ENCODE measurements around the gene ADD2. TPM values are rescaled to one million over a fixed set of nuclear protein-coding genes. Genes with fewer than 3 reads are reported as not detected.

ADD2 gene
- total and polyA plus RNA-seq, 2 experiments from 2014 or later, result 34.6 to 223 TPM

DNA sequence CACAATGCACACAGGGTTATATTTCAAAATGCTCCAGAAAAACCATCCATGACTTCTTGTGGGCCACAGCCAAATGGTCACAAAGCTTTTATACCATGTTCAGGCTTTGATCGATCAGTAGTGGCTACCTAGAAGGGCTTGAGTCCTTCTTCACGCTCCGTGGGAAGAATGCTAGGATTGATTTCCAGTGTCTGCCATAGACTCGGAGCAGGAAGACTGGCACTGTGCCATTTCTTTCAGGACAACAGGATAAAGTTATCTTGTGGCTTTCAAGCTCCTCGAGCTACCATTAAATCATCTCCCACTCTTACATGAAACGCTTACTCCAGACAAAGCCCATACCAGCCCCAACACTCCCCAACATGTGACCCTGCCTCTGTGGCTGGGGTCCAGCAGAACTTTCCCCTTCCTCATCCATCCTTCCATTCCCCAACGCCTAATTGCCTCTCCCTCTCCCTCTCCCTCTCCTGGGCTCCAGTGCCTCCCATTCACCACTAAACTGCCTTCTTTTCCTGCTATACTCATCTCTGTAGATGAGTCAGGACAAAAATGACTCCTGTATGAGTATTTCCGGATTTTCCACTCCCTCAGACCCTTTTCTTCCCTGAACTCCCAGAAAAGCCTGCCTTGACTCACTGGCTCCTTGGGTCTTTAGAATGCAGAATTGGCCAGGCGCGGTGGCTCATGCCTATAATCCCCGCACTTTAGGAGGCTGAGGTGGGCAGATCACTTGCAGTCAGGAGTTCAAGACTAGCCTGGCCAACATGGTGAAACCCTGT, 40.9 kb downstream of the ADD2 start:
- TF ChIP-seq ETS1 (IDR thresholded peaks at IDR 0.05) (no peak), ZNF331 (CRISPR knock-in tag; IDR thresholded peaks at IDR 0.05; ENCODE audit: low read depth) (no peak), STAT1 (IDR thresholded peaks at IDR 0.05; ENCODE audit: unreplicated experiment) (no peak), CREB1 (CRISPR knock-in tag; IDR thresholded peaks at IDR 0.05; ENCODE audit: low read depth) (no peak)
- TF ChIP-seq, protein P1, sequence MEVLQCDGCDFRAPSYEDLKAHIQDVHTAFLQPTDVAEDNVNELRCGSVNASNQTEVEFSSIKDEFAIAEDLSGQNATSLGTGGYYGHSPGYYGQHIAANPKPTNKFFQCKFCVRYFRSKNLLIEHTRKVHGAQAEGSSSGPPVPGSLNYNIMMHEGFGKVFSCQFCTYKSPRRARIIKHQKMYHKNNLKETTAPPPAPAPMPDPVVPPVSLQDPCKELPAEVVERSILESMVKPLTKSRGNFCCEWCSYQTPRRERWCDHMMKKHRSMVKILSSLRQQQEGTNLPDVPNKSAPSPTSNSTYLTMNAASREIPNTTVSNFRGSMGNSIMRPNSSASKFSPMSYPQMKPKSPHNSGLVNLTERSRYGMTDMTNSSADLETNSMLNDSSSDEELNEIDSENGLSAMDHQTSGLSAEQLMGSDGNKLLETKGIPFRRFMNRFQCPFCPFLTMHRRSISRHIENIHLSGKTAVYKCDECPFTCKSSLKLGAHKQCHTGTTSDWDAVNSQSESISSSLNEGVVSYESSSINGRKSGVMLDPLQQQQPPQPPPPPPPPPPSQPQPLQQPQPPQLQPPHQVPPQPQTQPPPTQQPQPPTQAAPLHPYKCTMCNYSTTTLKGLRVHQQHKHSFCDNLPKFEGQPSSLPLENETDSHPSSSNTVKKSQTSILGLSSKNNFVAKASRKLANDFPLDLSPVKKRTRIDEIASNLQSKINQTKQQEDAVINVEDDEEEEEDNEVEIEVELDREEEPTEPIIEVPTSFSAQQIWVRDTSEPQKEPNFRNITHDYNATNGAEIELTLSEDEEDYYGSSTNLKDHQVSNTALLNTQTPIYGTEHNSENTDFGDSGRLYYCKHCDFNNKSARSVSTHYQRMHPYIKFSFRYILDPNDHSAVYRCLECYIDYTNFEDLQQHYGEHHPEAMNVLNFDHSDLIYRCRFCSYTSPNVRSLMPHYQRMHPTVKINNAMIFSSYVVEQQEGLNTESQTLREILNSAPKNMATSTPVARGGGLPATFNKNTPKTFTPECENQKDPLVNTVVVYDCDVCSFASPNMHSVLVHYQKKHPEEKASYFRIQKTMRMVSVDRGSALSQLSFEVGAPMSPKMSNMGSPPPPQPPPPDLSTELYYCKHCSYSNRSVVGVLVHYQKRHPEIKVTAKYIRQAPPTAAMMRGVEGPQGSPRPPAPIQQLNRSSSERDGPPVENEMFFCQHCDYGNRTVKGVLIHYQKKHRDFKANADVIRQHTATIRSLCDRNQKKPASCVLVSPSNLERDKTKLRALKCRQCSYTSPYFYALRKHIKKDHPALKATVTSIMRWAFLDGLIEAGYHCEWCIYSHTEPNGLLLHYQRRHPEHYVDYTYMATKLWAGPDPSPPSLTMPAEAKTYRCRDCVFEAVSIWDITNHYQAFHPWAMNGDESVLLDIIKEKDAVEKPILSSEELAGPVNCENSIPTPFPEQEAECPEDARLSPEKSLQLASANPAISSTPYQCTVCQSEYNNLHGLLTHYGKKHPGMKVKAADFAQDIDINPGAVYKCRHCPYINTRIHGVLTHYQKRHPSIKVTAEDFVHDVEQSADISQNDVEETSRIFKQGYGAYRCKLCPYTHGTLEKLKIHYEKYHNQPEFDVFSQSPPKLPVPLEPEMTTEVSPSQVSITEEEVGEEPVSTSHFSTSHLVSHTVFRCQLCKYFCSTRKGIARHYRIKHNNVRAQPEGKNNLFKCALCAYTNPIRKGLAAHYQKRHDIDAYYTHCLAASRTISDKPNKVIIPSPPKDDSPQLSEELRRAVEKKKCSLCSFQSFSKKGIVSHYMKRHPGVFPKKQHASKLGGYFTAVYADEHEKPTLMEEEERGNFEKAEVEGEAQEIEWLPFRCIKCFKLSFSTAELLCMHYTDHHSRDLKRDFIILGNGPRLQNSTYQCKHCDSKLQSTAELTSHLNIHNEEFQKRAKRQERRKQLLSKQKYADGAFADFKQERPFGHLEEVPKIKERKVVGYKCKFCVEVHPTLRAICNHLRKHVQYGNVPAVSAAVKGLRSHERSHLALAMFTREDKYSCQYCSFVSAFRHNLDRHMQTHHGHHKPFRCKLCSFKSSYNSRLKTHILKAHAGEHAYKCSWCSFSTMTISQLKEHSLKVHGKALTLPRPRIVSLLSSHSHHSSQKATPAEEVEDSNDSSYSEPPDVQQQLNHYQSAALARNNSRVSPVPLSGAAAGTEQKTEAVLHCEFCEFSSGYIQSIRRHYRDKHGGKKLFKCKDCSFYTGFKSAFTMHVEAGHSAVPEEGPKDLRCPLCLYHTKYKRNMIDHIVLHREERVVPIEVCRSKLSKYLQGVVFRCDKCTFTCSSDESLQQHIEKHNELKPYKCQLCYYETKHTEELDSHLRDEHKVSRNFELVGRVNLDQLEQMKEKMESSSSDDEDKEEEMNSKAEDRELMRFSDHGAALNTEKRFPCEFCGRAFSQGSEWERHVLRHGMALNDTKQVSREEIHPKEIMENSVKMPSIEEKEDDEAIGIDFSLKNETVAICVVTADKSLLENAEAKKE (CRISPR knock-in tag; IDR thresholded peaks at IDR 0.05), result no peak
- TF ChIP-seq, protein P2, sequence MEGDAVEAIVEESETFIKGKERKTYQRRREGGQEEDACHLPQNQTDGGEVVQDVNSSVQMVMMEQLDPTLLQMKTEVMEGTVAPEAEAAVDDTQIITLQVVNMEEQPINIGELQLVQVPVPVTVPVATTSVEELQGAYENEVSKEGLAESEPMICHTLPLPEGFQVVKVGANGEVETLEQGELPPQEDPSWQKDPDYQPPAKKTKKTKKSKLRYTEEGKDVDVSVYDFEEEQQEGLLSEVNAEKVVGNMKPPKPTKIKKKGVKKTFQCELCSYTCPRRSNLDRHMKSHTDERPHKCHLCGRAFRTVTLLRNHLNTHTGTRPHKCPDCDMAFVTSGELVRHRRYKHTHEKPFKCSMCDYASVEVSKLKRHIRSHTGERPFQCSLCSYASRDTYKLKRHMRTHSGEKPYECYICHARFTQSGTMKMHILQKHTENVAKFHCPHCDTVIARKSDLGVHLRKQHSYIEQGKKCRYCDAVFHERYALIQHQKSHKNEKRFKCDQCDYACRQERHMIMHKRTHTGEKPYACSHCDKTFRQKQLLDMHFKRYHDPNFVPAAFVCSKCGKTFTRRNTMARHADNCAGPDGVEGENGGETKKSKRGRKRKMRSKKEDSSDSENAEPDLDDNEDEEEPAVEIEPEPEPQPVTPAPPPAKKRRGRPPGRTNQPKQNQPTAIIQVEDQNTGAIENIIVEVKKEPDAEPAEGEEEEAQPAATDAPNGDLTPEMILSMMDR (conservative IDR thresholded peaks at IDR 0.05; ENCODE audit: low read depth in 2 of 2), result no peak
- Histone ChIP-seq H3K4me2 (0 out of 2 replicates have a peak overlapping the region, but pooled peaks have one; percentile 43), H3K9me2 (ENCODE audit: insufficient read depth) (peaks cover 4% of the 10 kb centered on the region; the same call in 1 of the 2 replicates), H3F3A (replicated peaks; ENCODE audit: low read depth) (0 out of 2 replicates have a peak, but pooled peaks cover under 1% of the 10 kb centered on the region), H3K79me2 (replicated peaks; ENCODE audit: insufficient read depth) (peaks cover 100% of the 10 kb centered on the region), H2AFZ (no peak overlapping the region), H3K27ac (ENCODE audit: low read depth) (peak overlapping the region; percentile 72), H3K27me3 (ENCODE audit: insufficient read depth) (no peaks in the 10 kb centered on the region), H3K4me3 (no peak overlapping the region), H3K4me1 (ENCODE audit: insufficient read depth) (peaks cover 57% of the 10 kb centered on the region), H3K36me3 (ENCODE audit: insufficient read depth) (no peaks in the 10 kb centered on the region; the same call in 1 of the 2 replicates), H4K20me1 (replicated peaks; ENCODE audit: insufficient read depth) (peaks cover 62% of the 10 kb centered on the region)
- ATAC-seq, result no peak
- H3K4me3 Mint-ChIP-seq, result no peak overlapping the region
- no peak overlapping the region; the same call in 1 of the 2 replicates for H3K27ac Mint-ChIP-seq
- H3K4me1 Mint-ChIP-seq, result peaks cover 88% of the 10 kb centered on the region
- no peaks in the 10 kb centered on the region; the same call in 2 of the 3 replicates for H3K9me3 Mint-ChIP-seq
- H3K36me3 Mint-ChIP-seq (ENCODE audit: low read depth), result peaks cover 16% of the 10 kb centered on the region; the same call in 2 of the 3 replicates
- no peak for DNase-seq (ENCODE audit: low spot score)
- H3K27me3 Mint-ChIP-seq (ENCODE audit: insufficient read depth, low read depth, poor library complexity), result peaks cover 10% of the 10 kb centered on the region

Data from GM23338 (cell line).